H9 (cell line): ENCODE data around the gene HYAL3. TPM values are rescaled to one million over a fixed set of nuclear protein-coding genes. Genes with fewer than 3 reads are reported as not detected.
A peak's percentile ranks its signal among the peaks of the same experiment; 100 is the strongest.

Experiments used
- DNase-seq: peaks from one replicate; pipeline ENCODE4 v3.0.0-alpha.2; 2017
- H2AFZ ChIP-seq: one replicate; pipeline ENCODE4 v1.6.1; 2013; ENCODE audit warnings: mild to moderate bottlenecking, low read length, control low read depth, moderate library complexity
- H2AK5ac ChIP-seq: 2 replicates; pipeline ENCODE4 v1.6.1; 2013; ENCODE audit warnings: low read length, control low read depth, mixed read lengths; ENCODE audit not compliant: insufficient read length
- H2BK120ac ChIP-seq: one replicate; pipeline ENCODE4 v1.6.1; 2013; ENCODE audit warnings: low read depth, mild to moderate bottlenecking, low read length, control low read depth, inconsistent platforms; ENCODE audit not compliant: poor library complexity, severe bottlenecking
- H2BK12ac ChIP-seq: 2 replicates; pipeline ENCODE4 v1.6.1; 2013; ENCODE audit warnings: low read length, control low read depth, mixed read lengths, low read depth; ENCODE audit not compliant: insufficient read length
- H2BK15ac ChIP-seq: 2 replicates; pipeline ENCODE4 v1.6.1; 2013; ENCODE audit warnings: low read depth, low read length, control low read depth
- H2BK20ac ChIP-seq: one replicate; pipeline ENCODE4 v1.6.1; 2013; ENCODE audit warnings: low read depth, mild to moderate bottlenecking, low read length, control low read depth, inconsistent platforms; ENCODE audit not compliant: poor library complexity, severe bottlenecking
- H2BK5ac ChIP-seq: 2 replicates; pipeline ENCODE4 v1.6.1; 2013; ENCODE audit warnings: low read length, control low read depth, mixed read lengths; ENCODE audit not compliant: insufficient read length
- H3K14ac ChIP-seq: 2 replicates; pipeline ENCODE4 v1.6.1; 2013; ENCODE audit warnings: low read length, control low read depth; ENCODE audit not compliant: insufficient read depth
- H3K18ac ChIP-seq: 2 replicates; pipeline ENCODE4 v1.6.1; 2013; ENCODE audit warnings: low read depth, mild to moderate bottlenecking, mixed read lengths, low read length, control low read depth; ENCODE audit not compliant: insufficient read length
- H3K23ac ChIP-seq: 2 replicates; pipeline ENCODE4 v1.6.1; 2013; ENCODE audit warnings: low read length, control low read depth, mixed read lengths, low read depth; ENCODE audit not compliant: insufficient read length
- H3K23me2 ChIP-seq: 2 replicates; pipeline ENCODE4 v1.6.1; 2013; ENCODE audit warnings: low read depth, mild to moderate bottlenecking, mixed read lengths, low read length, control low read depth; ENCODE audit not compliant: insufficient read length, poor library complexity, severe bottlenecking
- H3K27ac ChIP-seq: 2 replicates; pipeline ENCODE4 v1.5.1; 2013; ENCODE audit warnings: low read length, control low read depth, mixed read lengths, low read depth; ENCODE audit not compliant: insufficient read length
- H3K27me3 ChIP-seq: 2 replicates; pipeline ENCODE4 v1.6.1; 2013; ENCODE audit warnings: low read length, control low read depth, inconsistent platforms; ENCODE audit not compliant: insufficient read depth
- H3K4ac ChIP-seq: 2 replicates; pipeline ENCODE4 v1.6.1; 2013; ENCODE audit warnings: low read depth, mild to moderate bottlenecking, control low read depth, inconsistent platforms, low read length, moderate library complexity
- H3K4me1 ChIP-seq: 2 replicates; pipeline ENCODE4 v1.6.1; 2013; ENCODE audit warnings: low read length, control low read depth, inconsistent platforms; ENCODE audit not compliant: insufficient read depth
- H3K4me2 ChIP-seq: 2 replicates; pipeline ENCODE4 v1.6.1; 2013; ENCODE audit warnings: low read length, control low read depth, mixed read lengths; ENCODE audit not compliant: insufficient read length, insufficient read depth
- H3K56ac ChIP-seq: 2 replicates; pipeline ENCODE4 v1.6.1; 2013; ENCODE audit warnings: low read depth, mild to moderate bottlenecking, mixed read lengths, low read length, control low read depth; ENCODE audit not compliant: insufficient read length
- H3K79me1 ChIP-seq: 2 replicates; pipeline ENCODE4 v1.6.1; 2013; ENCODE audit warnings: low read depth, mild to moderate bottlenecking, moderate library complexity, low read length, control low read depth, inconsistent platforms; ENCODE audit not compliant: insufficient read depth, poor library complexity, severe bottlenecking
- H3K79me2 ChIP-seq: 2 replicates; pipeline ENCODE4 v1.6.1; 2013; ENCODE audit warnings: low read length, control low read depth, inconsistent platforms; ENCODE audit not compliant: insufficient read depth
- H3K9ac ChIP-seq: 2 replicates; pipeline ENCODE4 v1.6.1; 2013; ENCODE audit warnings: low read length, control low read depth, mixed read lengths; ENCODE audit not compliant: insufficient read length; ENCODE audit errors: extremely low read depth
- H3K9me3 ChIP-seq: one replicate; pipeline ENCODE4 v1.6.1; 2013; ENCODE audit warnings: low read depth, low read length, inconsistent platforms; ENCODE audit not compliant: control insufficient read depth
- H3T11ph ChIP-seq: one replicate; pipeline ENCODE4 v1.6.1; 2013; ENCODE audit warnings: mild to moderate bottlenecking, low read length, control low read depth, inconsistent platforms
- H4K20me1 ChIP-seq: one replicate; pipeline ENCODE4 v1.6.1; 2013; ENCODE audit not compliant: control insufficient read depth, insufficient read length, insufficient read depth
- H4K5ac ChIP-seq: 2 replicates; pipeline ENCODE4 v1.6.1; 2013; ENCODE audit warnings: low read depth, mild to moderate bottlenecking, mixed read lengths, low read length, control low read depth; ENCODE audit not compliant: insufficient read length
- H4K8ac ChIP-seq: replicated peaks from 2 replicates; pipeline ENCODE4 v1.6.1; 2013; ENCODE audit warnings: low read length, control low read depth, mixed read lengths, low read depth; ENCODE audit not compliant: insufficient read length
- H4K91ac ChIP-seq: 2 replicates; pipeline ENCODE4 v1.6.1; 2013; ENCODE audit warnings: low read depth, mild to moderate bottlenecking, moderate library complexity, mixed read lengths, low read length, control low read depth; ENCODE audit not compliant: insufficient read length
- H3K27ac Mint-ChIP-seq, 3 experiments: 2 replicates in 2 of 3; 3 replicates in 1 of 3; pipeline ENCODE4 v1.8.0; 2020 to 2021; ENCODE audit warnings: mixed read lengths in 3 of 3, mild to moderate bottlenecking in 1 of 3, moderate library complexity in 1 of 3
- H3K27me3 Mint-ChIP-seq: 2 replicates; pipeline ENCODE4 v1.8.0; 2021; ENCODE audit warnings: low read depth, mild to moderate bottlenecking, moderate library complexity, mixed read lengths
- H3K36me3 Mint-ChIP-seq, 3 experiments: 2 replicates in 2 of 3; 3 replicates in 1 of 3; pipeline ENCODE4 v1.8.0; 2020 to 2021; ENCODE audit warnings: low read depth in 3 of 3, mixed read lengths in 3 of 3; ENCODE audit not compliant: insufficient read depth in 1 of 3
- H3K4me1 Mint-ChIP-seq, 2 experiments: 2 replicates each; pipeline ENCODE4 v1.8.0; 2020; ENCODE audit warnings: mixed read lengths in 2 of 2
- H3K4me3 Mint-ChIP-seq, 2 experiments: 2 replicates in 1 of 2; 3 replicates in 1 of 2; pipeline ENCODE4 v1.8.0; 2020 to 2021; ENCODE audit warnings: mild to moderate bottlenecking in 2 of 2, mixed read lengths in 2 of 2, moderate library complexity in 1 of 2
- H3K9me3 Mint-ChIP-seq, 2 experiments: 2 replicates in 1 of 2; 3 replicates in 1 of 2; pipeline ENCODE4 v1.8.0; 2020; ENCODE audit warnings: mild to moderate bottlenecking in 2 of 2, mixed read lengths in 2 of 2, moderate library complexity in 1 of 2
- WGBS: extraction: QIAGEN DNeasy Blood & Tissue Kit; methylation state at CpG from one replicate; pipeline ENCODE4 v1.1.7; 2013; ENCODE audit warnings: missing lambda C conversion rate, low lambda C conversion rate, mixed read lengths; ENCODE audit not compliant: insufficient read length; ENCODE audit errors: extremely low coverage; 5-methylcytosine and 5-hydroxymethylcytosine counted together
- long read RNA-seq: library from polyadenylated mRNA; unstranded; transcript quantifications from one replicate; pipeline ENCODE4 v2.0.0, GENCODE V29; 2020
- total RNA-seq: library from RNA; stranded (reverse); gene quantifications from 2 replicates; pipeline ENCODE4 v1.2.1, GENCODE V29; 2021
- TF ChIP-seq, protein P1 (sequence below): fragments of 200-600 bp; sonication (generic); conservative IDR thresholded peaks from 3 replicates; pipeline ENCODE4 v1.8.0; 2021; ENCODE audit warnings: antibody characterized with exemption, mild to moderate bottlenecking

HYAL3 gene
- 2.3 and 3.1 TPM in 2 replicates for total RNA-seq
- long read RNA-seq, transcript HYAL3-201 (4 exons, 1,942 nt), result major isoform, 11 of 14 reads
- long read RNA-seq, partial matches to known transcripts, result 0 of 14 reads
- long read RNA-seq, other reads (novel, unspliced or antisense), result 1 of 14 reads

GRCh38 chr3:50298836-50299637 lies at the start of gene HYAL3, which contains the start of gene NAA80:
HYAL3 (minus strand) TSS chr3:50299405; CDS start chr3:50295602, 3,803 bp downstream.
NAA80 (minus strand) TSS chr3:50299405; CDS start chr3:50297463, 1,942 bp downstream.
- H3K18ac ChIP-seq, result peak within 1 kb of the TSS; percentile 24
- no peaks in the 10 kb centered on the region for H3K4me1 ChIP-seq
- TF ChIP-seq, protein P1, sequence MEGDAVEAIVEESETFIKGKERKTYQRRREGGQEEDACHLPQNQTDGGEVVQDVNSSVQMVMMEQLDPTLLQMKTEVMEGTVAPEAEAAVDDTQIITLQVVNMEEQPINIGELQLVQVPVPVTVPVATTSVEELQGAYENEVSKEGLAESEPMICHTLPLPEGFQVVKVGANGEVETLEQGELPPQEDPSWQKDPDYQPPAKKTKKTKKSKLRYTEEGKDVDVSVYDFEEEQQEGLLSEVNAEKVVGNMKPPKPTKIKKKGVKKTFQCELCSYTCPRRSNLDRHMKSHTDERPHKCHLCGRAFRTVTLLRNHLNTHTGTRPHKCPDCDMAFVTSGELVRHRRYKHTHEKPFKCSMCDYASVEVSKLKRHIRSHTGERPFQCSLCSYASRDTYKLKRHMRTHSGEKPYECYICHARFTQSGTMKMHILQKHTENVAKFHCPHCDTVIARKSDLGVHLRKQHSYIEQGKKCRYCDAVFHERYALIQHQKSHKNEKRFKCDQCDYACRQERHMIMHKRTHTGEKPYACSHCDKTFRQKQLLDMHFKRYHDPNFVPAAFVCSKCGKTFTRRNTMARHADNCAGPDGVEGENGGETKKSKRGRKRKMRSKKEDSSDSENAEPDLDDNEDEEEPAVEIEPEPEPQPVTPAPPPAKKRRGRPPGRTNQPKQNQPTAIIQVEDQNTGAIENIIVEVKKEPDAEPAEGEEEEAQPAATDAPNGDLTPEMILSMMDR, result peak; percentile 37; the same call in 2 of the 3 replicates
- peak within 1 kb of the TSS; percentile 17 for H3K9ac ChIP-seq
- H3K79me2 ChIP-seq, result no peaks in the 10 kb centered on the region
- H3K4me3 Mint-ChIP-seq, result peak within 1 kb of the TSS; percentile 87 to 99
- no peaks in the 10 kb centered on the region for H3K27me3 ChIP-seq
- no peaks in the 10 kb centered on the region for H4K20me1 ChIP-seq
- peak; percentile 100 for DNase-seq
- H3K4me1 Mint-ChIP-seq, result peaks cover 25 to 27% of the 10 kb centered on the region in 2 experiments
- no peak within 1 kb of the TSS for H4K8ac ChIP-seq
- no peaks in the 10 kb centered on the region; a peak in 1 of 5 replicates for H3K9me3 Mint-ChIP-seq
- no peak within 1 kb of the TSS for H2BK5ac ChIP-seq
- no peak within 1 kb of the TSS for H2BK120ac ChIP-seq
- H3K4me2 ChIP-seq, result peak within 1 kb of the TSS; percentile 55
- no peak within 1 kb of the TSS for H3K23ac ChIP-seq
- no peak within 1 kb of the TSS for H2BK20ac ChIP-seq
- peak within 1 kb of the TSS; percentile 21 for H3K27ac ChIP-seq
- no peak within 1 kb of the TSS for H2BK12ac ChIP-seq
- no CpG with 5 or more reads among the region's 61 CpGs for WGBS
- H3K9me3 ChIP-seq, result no peaks in the 10 kb centered on the region
- H3K27ac Mint-ChIP-seq, result peak within 1 kb of the TSS; percentile 76 to 99 (median 88); a peak in 6 of 7 replicates
- no peak within 1 kb of the TSS for H4K5ac ChIP-seq
- H3T11ph ChIP-seq, result no peak within 1 kb of the TSS
- peaks cover 6% of the 10 kb centered on the region for H3K23me2 ChIP-seq
- no peak within 1 kb of the TSS for H3K4ac ChIP-seq
- peaks cover 0 to 8% (median 1%) of the 10 kb centered on the region in 3 experiments; a peak in 1 of 7 replicates for H3K36me3 Mint-ChIP-seq
- H3K14ac ChIP-seq, result no peak within 1 kb of the TSS
- H2BK15ac ChIP-seq, result no peak within 1 kb of the TSS
- H2AK5ac ChIP-seq, result no peak within 1 kb of the TSS
- no peak within 1 kb of the TSS for H2AFZ ChIP-seq
- H3K27me3 Mint-ChIP-seq, result no peaks in the 10 kb centered on the region
- H3K56ac ChIP-seq, result no peak within 1 kb of the TSS
- H4K91ac ChIP-seq, result no peak within 1 kb of the TSS
- H3K79me1 ChIP-seq, result no peaks in the 10 kb centered on the region
